PFSK-1 (cell line): Measurements from ENCODE around the gene CLEC2B.

Source experiments
- FOXP2 ChIP-seq: optimal IDR thresholded peaks from 2 replicates; pipeline ENCODE3; 2011; ENCODE audit warnings: borderline replicate concordance, control low read depth, inconsistent platforms; ENCODE audit not compliant: insufficient read depth; ENCODE audit errors: extremely low read length, extremely low read depth
- POLR2AphosphoS5 ChIP-seq: IDR thresholded peaks from 2 replicates; pipeline ENCODE4 v1.6.1; 2012; ENCODE audit warnings: low read depth, mild to moderate bottlenecking, control low read depth, low read length, moderate library complexity
- REST ChIP-seq, 2 experiments: IDR thresholded peaks; 2 replicates each; pipeline versions ENCODE4 v1.6.1 to v1.8.0; 2011 to 2012; ENCODE audit warnings: low read depth in 2 of 2, low read length in 2 of 2, control low read depth in 1 of 2, inconsistent platforms in 1 of 2, mild to moderate bottlenecking in 1 of 2, moderate library complexity in 1 of 2; ENCODE audit not compliant: insufficient read depth in 1 of 2
- SIN3A ChIP-seq: IDR thresholded peaks from 2 replicates; pipeline ENCODE4 v1.6.1; 2012; ENCODE audit warnings: mild to moderate bottlenecking, low read length, moderate library complexity, borderline replicate concordance; ENCODE audit not compliant: insufficient read depth
- TAF1 ChIP-seq: IDR thresholded peaks from 2 replicates; pipeline ENCODE4 v1.6.1; 2012; ENCODE audit warnings: low read length, control low read depth, borderline replicate concordance; ENCODE audit not compliant: insufficient read depth

Gene CLEC2B

GRCh38 chr12:9870286-9870866, 1.2 kb upstream of the CLEC2B start:
- TF ChIP-seq REST (IDR thresholded peaks at IDR 0.05; ENCODE audit: insufficient read depth in 1 of 2, low read depth in 2 of 2, low read length in 2 of 2) (no peak), FOXP2 (no peak), TAF1 (no peak), SIN3A (no peak), POLR2AphosphoS5 (no peak)

GRCh38 chr12:9868951-9869306, 225 bp downstream of the CLEC2B start:
- TF ChIP-seq TAF1: no peak
- TF ChIP-seq SIN3A: no peak
- TF ChIP-seq FOXP2: no peak
- TF ChIP-seq REST (IDR thresholded peaks at IDR 0.05; ENCODE audit: insufficient read depth in 1 of 2, low read depth in 2 of 2, low read length in 2 of 2): no peak
- TF ChIP-seq POLR2AphosphoS5: no peak

- TF ChIP-seq SIN3A (no peak), REST (IDR thresholded peaks at IDR 0.05; ENCODE audit: insufficient read depth in 1 of 2, low read depth in 2 of 2, low read length in 2 of 2) (no peak), POLR2AphosphoS5 (no peak), TAF1 (no peak), FOXP2 (no peak)
Measured at GRCh38 chr12:9868311-9868801, 798 bp downstream of the CLEC2B start.

GRCh38 chr12:9867531-9867930, 1.6 kb downstream of the CLEC2B start:
- TF ChIP-seq POLR2AphosphoS5 (no peak), REST (IDR thresholded peaks at IDR 0.05; ENCODE audit: insufficient read depth in 1 of 2, low read depth in 2 of 2, low read length in 2 of 2) (no peak), SIN3A (no peak), FOXP2 (no peak), TAF1 (no peak)
